Measurements from ENCODE around the gene OR4D11. TPM values are rescaled to one million over a fixed set of nuclear protein-coding genes. Genes with fewer than 3 reads are reported as not detected.
"Not testable (repeated sequence)": the region's sequence is repeated elsewhere in the genome, so short reads cannot be mapped to it uniquely, and the experiment has no call there.

OR4D11 gene
- total RNA-seq, 2 donors from 2014 or later = not detected

- ATAC-seq (no peak), DNase-seq (no peak)
- no peaks in the 10 kb centered on the region for H3K36me3 Mint-ChIP-seq (ENCODE audit: low read depth)
- no peaks in the 10 kb centered on the region for H3K9me3 ChIP-seq (ENCODE audit: control insufficient read depth, low read length, poor library complexity, severe bottlenecking)
- no peak overlapping the region for H3K4me3 Mint-ChIP-seq
- H3K27me3 Mint-ChIP-seq = peaks cover 36% of the 10 kb centered on the region
- H3K4me1 Mint-ChIP-seq = no peaks in the 10 kb centered on the region
- H3K27ac Mint-ChIP-seq = no peak overlapping the region
Measured at GRCh38 chr11:59528711-59529110, 25.3 kb downstream of the OR4D11 start.

- H3K4me3 Mint-ChIP-seq = no peak overlapping the region
- H3K27ac Mint-ChIP-seq = no peak overlapping the region
- no peaks in the 10 kb centered on the region for H3K36me3 Mint-ChIP-seq (ENCODE audit: low read depth)
- H3K9me3 ChIP-seq (ENCODE audit: control insufficient read depth, low read length, poor library complexity, severe bottlenecking) = no peaks in the 10 kb centered on the region
- ATAC-seq (no peak), DNase-seq (no peak)
- peaks cover 6% of the 10 kb centered on the region for H3K4me1 Mint-ChIP-seq
- peaks cover 14% of the 10 kb centered on the region for H3K27me3 Mint-ChIP-seq
Measured at GRCh38 chr11:59532620-59533019, 29.2 kb downstream of the OR4D11 start.

- no peak overlapping the region for H3K4me3 Mint-ChIP-seq
- no peaks in the 10 kb centered on the region for H3K36me3 Mint-ChIP-seq (ENCODE audit: low read depth)
- H3K27ac Mint-ChIP-seq = no peak overlapping the region
- ATAC-seq (no peak), DNase-seq (no peak)
- no peaks in the 10 kb centered on the region for H3K9me3 ChIP-seq (ENCODE audit: control insufficient read depth, low read length, poor library complexity, severe bottlenecking)
- H3K27me3 Mint-ChIP-seq = peaks cover 9% of the 10 kb centered on the region
- peaks cover 6% of the 10 kb centered on the region for H3K4me1 Mint-ChIP-seq
Measured at GRCh38 chr11:59534676-59535075, 31.3 kb downstream of the OR4D11 start.

- Mint-ChIP-seq H3K4me3 (no peak overlapping the region), H3K4me1 (peaks cover 6% of the 10 kb centered on the region), H3K27me3 (no peaks in the 10 kb centered on the region), H3K36me3 (ENCODE audit: low read depth) (no peaks in the 10 kb centered on the region), H3K27ac (no peak overlapping the region)
- ATAC-seq (no peak), DNase-seq (no peak)
- no peaks in the 10 kb centered on the region for H3K9me3 ChIP-seq (ENCODE audit: control insufficient read depth, low read length, poor library complexity, severe bottlenecking)
Measured at GRCh38 chr11:59542142-59542810, 38.9 kb downstream of the OR4D11 start.

GRCh38 chr11:59543713-59544112 lies 40.3 kb downstream of the OR4D11 start:
- H3K27ac Mint-ChIP-seq; H3K9me3 ChIP-seq (ENCODE audit: control insufficient read depth, low read length, poor library complexity, severe bottlenecking); H3K36me3 Mint-ChIP-seq (ENCODE audit: low read depth); H3K4me3 Mint-ChIP-seq; ATAC-seq; H3K4me1 Mint-ChIP-seq; DNase-seq; H3K27me3 Mint-ChIP-seq: not testable (repeated sequence)

- no peak overlapping the region for H3K27ac Mint-ChIP-seq
- H3K4me3 Mint-ChIP-seq = peak overlapping the region; percentile 43
- no peaks in the 10 kb centered on the region for H3K9me3 ChIP-seq (ENCODE audit: control insufficient read depth, low read length, poor library complexity, severe bottlenecking)
- DNase-seq (no peak), ATAC-seq (no peak)
- no peaks in the 10 kb centered on the region for H3K36me3 Mint-ChIP-seq (ENCODE audit: low read depth)
- no peaks in the 10 kb centered on the region for H3K27me3 Mint-ChIP-seq
- H3K4me1 Mint-ChIP-seq = peaks cover 9% of the 10 kb centered on the region
Measured at GRCh38 chr11:59544869-59545178, 41.4 kb downstream of the OR4D11 start.

GRCh38 chr11:59545179-59546020 lies 42.0 kb downstream of the OR4D11 start:
- no peaks in the 10 kb centered on the region for H3K27me3 Mint-ChIP-seq

GRCh38 chr11:59547605-59548308 lies 44.4 kb downstream of the OR4D11 start:
- ATAC-seq; H3K4me3 Mint-ChIP-seq; H3K36me3 Mint-ChIP-seq (ENCODE audit: low read depth); H3K27me3 Mint-ChIP-seq; H3K9me3 ChIP-seq (ENCODE audit: control insufficient read depth, low read length, poor library complexity, severe bottlenecking); DNase-seq; H3K27ac Mint-ChIP-seq: not testable (repeated sequence)
- peaks cover 22% of the 10 kb centered on the region for H3K4me1 Mint-ChIP-seq

More at GRCh38 chr11:59545179-59546020, 42.0 kb downstream of the OR4D11 start:
- H3K36me3 Mint-ChIP-seq (ENCODE audit: low read depth) = no peaks in the 10 kb centered on the region
- no peaks in the 10 kb centered on the region for H3K9me3 ChIP-seq (ENCODE audit: control insufficient read depth, low read length, poor library complexity, severe bottlenecking)
- DNase-seq = no peak
- H3K27ac Mint-ChIP-seq = no peak overlapping the region
- ATAC-seq = no peak
- H3K4me3 Mint-ChIP-seq = peak overlapping the region; percentile 43
- H3K4me1 Mint-ChIP-seq = peaks cover 12% of the 10 kb centered on the region

- no peaks in the 10 kb centered on the region for H3K36me3 Mint-ChIP-seq (ENCODE audit: low read depth)
- no peaks in the 10 kb centered on the region for H3K9me3 ChIP-seq (ENCODE audit: control insufficient read depth, low read length, poor library complexity, severe bottlenecking)
- H3K4me3 Mint-ChIP-seq = no peak overlapping the region
- H3K4me1 Mint-ChIP-seq = peaks cover 24% of the 10 kb centered on the region
- ATAC-seq = no peak
- DNase-seq = no peak
- H3K27ac Mint-ChIP-seq = no peak overlapping the region
- H3K27me3 Mint-ChIP-seq = no peaks in the 10 kb centered on the region
Measured at GRCh38 chr11:59548309-59548656, 44.9 kb downstream of the OR4D11 start.

GRCh38 chr11:59550368-59550841 lies 47.0 kb downstream of the OR4D11 start:
- H3K36me3 Mint-ChIP-seq (ENCODE audit: low read depth) = no peaks in the 10 kb centered on the region
- H3K27ac Mint-ChIP-seq = peak overlapping the region; percentile 94
- H3K27me3 Mint-ChIP-seq = no peaks in the 10 kb centered on the region
- DNase-seq (peak; percentile 69 to 76 (median 75)), ATAC-seq (peak; percentile 90)
- peak overlapping the region; percentile 83 for H3K4me3 Mint-ChIP-seq
- no peaks in the 10 kb centered on the region for H3K9me3 ChIP-seq (ENCODE audit: control insufficient read depth, low read length, poor library complexity, severe bottlenecking)
- H3K4me1 Mint-ChIP-seq = peaks cover 19% of the 10 kb centered on the region

GRCh38 chr11:59550842-59551658 lies 47.7 kb downstream of the OR4D11 start:
- H3K4me3 Mint-ChIP-seq = peak overlapping the region; percentile 83
- no peaks in the 10 kb centered on the region for H3K27me3 Mint-ChIP-seq
- H3K27ac Mint-ChIP-seq = peak overlapping the region; percentile 94
- H3K9me3 ChIP-seq (ENCODE audit: control insufficient read depth, low read length, poor library complexity, severe bottlenecking) = no peaks in the 10 kb centered on the region
- H3K4me1 Mint-ChIP-seq = peaks cover 21% of the 10 kb centered on the region
- H3K36me3 Mint-ChIP-seq (ENCODE audit: low read depth) = no peaks in the 10 kb centered on the region
- peak; percentile 31 to 67 (median 61) for DNase-seq
- peak; percentile 58 for ATAC-seq

GRCh38 chr11:59551659-59552521 lies 48.5 kb downstream of the OR4D11 start:
- Mint-ChIP-seq H3K36me3 (ENCODE audit: low read depth) (no peaks in the 10 kb centered on the region), H3K27ac (peak overlapping the region; percentile 94), H3K4me3 (peak overlapping the region; percentile 83), H3K27me3 (no peaks in the 10 kb centered on the region), H3K4me1 (peaks cover 26% of the 10 kb centered on the region)
- no peaks in the 10 kb centered on the region for H3K9me3 ChIP-seq (ENCODE audit: control insufficient read depth, low read length, poor library complexity, severe bottlenecking)
- DNase-seq = no peak
- no peak for ATAC-seq
